K562 (cell line): ENCODE measurements around the gene PAN2. TPM values are rescaled to one million over a fixed set of nuclear protein-coding genes. Genes with fewer than 3 reads are reported as not detected.
A peak's percentile ranks its signal among the peaks of the same experiment; 100 is the strongest.

Experiments
- CREB5 ChIP-seq: fragments of 250-450 bp; sonication (Bioruptor Pico); IDR thresholded peaks from 2 replicates; pipeline ENCODE4 v1.5.0; 2020; ENCODE audit warnings: mild to moderate bottlenecking
- E2F8 ChIP-seq: fragments of 450-650 bp; IDR thresholded peaks from 2 replicates; pipeline ENCODE4 v1.7.1; 2018; ENCODE audit warnings: mild to moderate bottlenecking, low read depth; ENCODE audit not compliant: partially characterized antibody
- ESRRB ChIP-seq: fragments of 250-450 bp; sonication (Bioruptor Pico); IDR thresholded peaks from 2 replicates; pipeline ENCODE4 v1.5.0; 2020; ENCODE audit warnings: mild to moderate bottlenecking, moderate library complexity, borderline replicate concordance
- KLF16 ChIP-seq: IDR thresholded peaks from 2 replicates; pipeline ENCODE4 v1.6.1; 2016; ENCODE audit warnings: antibody characterized with exemption
- LCOR ChIP-seq: sonication (generic); formaldehyde crosslinking; IDR thresholded peaks from 2 replicates; pipeline ENCODE4 v1.8.0; 2022; ENCODE audit warnings: mild to moderate bottlenecking, missing genetic modification reagents
- MAX ChIP-seq: sonication (generic); formaldehyde crosslinking; IDR thresholded peaks from 2 replicates; pipeline ENCODE4 v1.9.0; 2022; ENCODE audit warnings: mild to moderate bottlenecking, missing genetic modification reagents
- MEIS2 ChIP-seq: fragments of 450-650 bp; IDR thresholded peaks from 2 replicates; pipeline ENCODE4 v1.6.1; 2014; ENCODE audit warnings: mild to moderate bottlenecking; ENCODE audit not compliant: partially characterized antibody
- MYBL2 ChIP-seq, 2 experiments: fragments of 450-650 bp in 1 of 2; sonication (generic) in 1 of 2; formaldehyde crosslinking in 1 of 2; IDR thresholded peaks; 2 replicates each; pipeline versions ENCODE4 v1.6.1 to v1.8.1; 2017 to 2022; ENCODE audit warnings: borderline replicate concordance in 1 of 2, inconsistent platforms in 1 of 2, low read depth in 1 of 2, mild to moderate bottlenecking in 1 of 2, missing genetic modification reagents in 1 of 2, moderate library complexity in 1 of 2
- PTBP1 ChIP-seq: fragments of 200-400 bp; formaldehyde crosslinking; IDR thresholded peaks from 2 replicates; pipeline ENCODE4 v1.6.1; 2017; ENCODE audit warnings: low read depth, low read length
- SREBF2 ChIP-seq: sonication (generic); formaldehyde crosslinking; IDR thresholded peaks from 2 replicates; pipeline ENCODE4 v1.4.0; 2020; ENCODE audit warnings: mild to moderate bottlenecking, missing genetic modification reagents
- SRSF1 ChIP-seq: fragments of 200-400 bp; formaldehyde crosslinking; IDR thresholded peaks from 2 replicates; pipeline ENCODE4 v1.6.1; 2017; ENCODE audit warnings: mild to moderate bottlenecking, low read depth, low read length, moderate library complexity
- TCF15 ChIP-seq: fragments of 250-450 bp; sonication (Bioruptor Pico); IDR thresholded peaks from 2 replicates; pipeline ENCODE4 v1.8.0; 2022; ENCODE audit warnings: moderate library complexity, mild to moderate bottlenecking, inconsistent platforms
- ZBTB11 ChIP-seq, 3 experiments: fragments of 200-800 bp in 1 of 3; fragments of 250-450 bp in 1 of 3; fragments of 450-650 bp in 1 of 3; sonication (Bioruptor Pico) in 1 of 3; sonication (Bioruptor generic) in 1 of 3; formaldehyde crosslinking in 1 of 3; IDR thresholded peaks; 2 replicates each; pipeline versions ENCODE4 v1.6.1 to v1.8.0; 2016 to 2022; ENCODE audit warnings: mild to moderate bottlenecking in 2 of 3, missing genetic modification characterization in 2 of 3, missing compliant biosample characterization in 1 of 3, moderate library complexity in 1 of 3
- ZBTB43 ChIP-seq: sonication (generic); formaldehyde crosslinking; IDR thresholded peaks from 2 replicates; pipeline ENCODE4 v1.8.0; 2023; ENCODE audit warnings: mild to moderate bottlenecking, missing genetic modification reagents
- ZNF408 ChIP-seq: fragments of 250-450 bp; sonication (Bioruptor Pico); IDR thresholded peaks from 2 replicates; pipeline ENCODE4 v1.4.0; 2020; ENCODE audit warnings: low read depth, mild to moderate bottlenecking, moderate library complexity
- ZNF77 ChIP-seq: fragments of 250-450 bp; sonication (Bioruptor Pico); IDR thresholded peaks from 2 replicates; pipeline ENCODE4 v1.5.0; 2020
- polyA plus RNA-seq, 8 experiments: library from polyadenylated mRNA; depleted of rRNA in 4 of 8; stranded (reverse) in 5 of 8; unstranded in 3 of 8; fragments of >200 nt; fragmentation: Nextera tagmentation in 2 of 8; fragmentation: Illumina TruSeq in 1 of 8; extraction: Ambion mirVana in 2 of 8; extraction: Trizol in 1 of 8; gene quantifications; 2 replicates each; pipeline versions ENCODE4 v1.2.1 to v1.2.3, GENCODE V29; 2011 to 2014; ENCODE audit warnings: inconsistent platforms in 1 of 8, missing spikeins in 1 of 8
- total RNA-seq, 7 experiments: library from RNA; depleted of rRNA in 6 of 7; stranded (reverse); fragments of >200 nt in 6 of 7; fragmentation: Illumina TruSeq in 2 of 7; extraction: Trizol in 2 of 7; gene quantifications; 2 replicates each; pipeline versions ENCODE4 v1.2.1 to v1.2.3, GENCODE V29; 2011 to 2021; ENCODE audit warnings: low replicate concordance in 1 of 7

PAN2 gene
- total and polyA plus RNA-seq, 9 of the 15 experiments (the other 6 are each of a cell fraction or from before 2014, with no cell fraction given) = 15.0 to 66.1 (median 25.9) TPM

- TF ChIP-seq TCF15 (no peak), PTBP1 (no peak), ZBTB11 (CRISPR knock-in tag; IDR thresholded peaks at IDR 0.05) (peak in 1 of 3 experiments; percentile 94; a peak in 2 of 6 replicates), CREB5 (CRISPR knock-in tag) (no peak; the same call in 1 of the 2 replicates), SRSF1 (no peak), MEIS2 (peak; percentile 18), E2F8 (peak; percentile 75), MAX (no peak), ZBTB43 (no peak), MYBL2 (IDR thresholded peaks at IDR 0.05; ENCODE audit: low read depth) (peak; percentile 84), MYBL2 (CRISPR knock-in tag; IDR thresholded peaks at IDR 0.05; ENCODE audit: borderline replicate concordance) (no peak), KLF16 (no peak), ZNF77 (CRISPR knock-in tag) (no peak), ESRRB (CRISPR knock-in tag) (no peak), ZNF408 (no peak), LCOR (CRISPR knock-in tag) (no peak), SREBF2 (CRISPR knock-in tag) (no peak)
Measured at GRCh38 chr12:56336361-56337167, 2.8 kb upstream of the PAN2 start (continued).
